RWPE2 (cell line): ENCODE data around the gene CCDC85C.
A peak's percentile ranks its signal among the peaks of the same experiment; 100 is the strongest.

ENCODE experiments used
- ATAC-seq: fragments of 200-7000 bp; cut with Tn5 transposase; 3 replicates; pipeline ENCODE4 v1.9.1; 2021; ENCODE audit warnings: low read depth
- DNase-seq: peaks from one replicate; pipeline ENCODE4 v3.0.0-alpha.2; 2020; ENCODE audit warnings: low spot score
- H3K27ac ChIP-seq: fragments of 450-650 bp; 2 replicates; pipeline ENCODE4 v1.5.1; 2017; ENCODE audit warnings: mild to moderate bottlenecking; ENCODE audit not compliant: poor library complexity, severe bottlenecking
- H3K27me3 ChIP-seq: fragments of 250-450 bp; sonication (Bioruptor Pico); 2 replicates; pipeline ENCODE4 v1.5.1; 2021; ENCODE audit warnings: mild to moderate bottlenecking, moderate library complexity; ENCODE audit not compliant: insufficient read depth, poor library complexity, severe bottlenecking
- H3K36me3 ChIP-seq: fragments of 250-450 bp; sonication (Bioruptor Pico); 2 replicates; pipeline ENCODE4 v1.5.1; 2020; ENCODE audit warnings: low read depth, mild to moderate bottlenecking, moderate library complexity
- H3K4me1 ChIP-seq: fragments of 250-450 bp; sonication (Bioruptor Pico); 2 replicates; pipeline ENCODE4 v1.5.1; 2021; ENCODE audit warnings: mild to moderate bottlenecking, moderate library complexity; ENCODE audit not compliant: insufficient read depth, poor library complexity, severe bottlenecking
- H3K4me3 ChIP-seq: fragments of 250-450 bp; sonication (Bioruptor Pico); 2 replicates; pipeline ENCODE4 v1.5.1; 2021; ENCODE audit warnings: mild to moderate bottlenecking, moderate library complexity; ENCODE audit not compliant: severe bottlenecking
- H3K9me3 ChIP-seq: fragments of 250-450 bp; sonication (Bioruptor Pico); 2 replicates; pipeline ENCODE4 v1.5.1; 2021; ENCODE audit warnings: mild to moderate bottlenecking, moderate library complexity; ENCODE audit not compliant: severe bottlenecking
- TF ChIP-seq, protein P1 (sequence below): fragments of 450-650 bp; IDR thresholded peaks from one replicate; pipeline ENCODE4 v1.5.1; 2017; ENCODE audit warnings: mild to moderate bottlenecking, moderate library complexity; ENCODE audit not compliant: poor library complexity, severe bottlenecking

CCDC85C gene

DNA sequence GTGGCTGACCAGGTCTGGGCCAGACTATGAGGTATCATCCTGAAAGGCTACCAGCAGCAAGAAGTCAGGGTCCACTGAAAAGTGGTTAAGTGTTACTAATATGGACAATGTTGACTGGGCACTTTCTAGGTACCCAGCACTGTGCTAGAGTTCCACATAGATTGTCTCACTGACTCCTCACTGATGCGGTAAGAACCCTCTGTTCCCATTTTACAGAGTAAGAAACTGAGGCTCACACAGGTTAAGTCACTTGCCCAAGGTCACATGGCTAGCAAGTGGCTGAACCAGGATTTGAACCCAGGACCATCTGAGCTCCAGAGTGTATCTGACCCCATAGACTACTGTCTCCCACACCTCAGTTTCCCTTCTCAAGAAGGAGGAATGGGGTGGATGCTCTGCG lies 4.6 kb upstream of the CCDC85C start:
- TF ChIP-seq, protein P1, sequence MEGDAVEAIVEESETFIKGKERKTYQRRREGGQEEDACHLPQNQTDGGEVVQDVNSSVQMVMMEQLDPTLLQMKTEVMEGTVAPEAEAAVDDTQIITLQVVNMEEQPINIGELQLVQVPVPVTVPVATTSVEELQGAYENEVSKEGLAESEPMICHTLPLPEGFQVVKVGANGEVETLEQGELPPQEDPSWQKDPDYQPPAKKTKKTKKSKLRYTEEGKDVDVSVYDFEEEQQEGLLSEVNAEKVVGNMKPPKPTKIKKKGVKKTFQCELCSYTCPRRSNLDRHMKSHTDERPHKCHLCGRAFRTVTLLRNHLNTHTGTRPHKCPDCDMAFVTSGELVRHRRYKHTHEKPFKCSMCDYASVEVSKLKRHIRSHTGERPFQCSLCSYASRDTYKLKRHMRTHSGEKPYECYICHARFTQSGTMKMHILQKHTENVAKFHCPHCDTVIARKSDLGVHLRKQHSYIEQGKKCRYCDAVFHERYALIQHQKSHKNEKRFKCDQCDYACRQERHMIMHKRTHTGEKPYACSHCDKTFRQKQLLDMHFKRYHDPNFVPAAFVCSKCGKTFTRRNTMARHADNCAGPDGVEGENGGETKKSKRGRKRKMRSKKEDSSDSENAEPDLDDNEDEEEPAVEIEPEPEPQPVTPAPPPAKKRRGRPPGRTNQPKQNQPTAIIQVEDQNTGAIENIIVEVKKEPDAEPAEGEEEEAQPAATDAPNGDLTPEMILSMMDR, result no peak
- no peak for DNase-seq
- Histone ChIP-seq H3K9me3 (no peaks in the 10 kb centered on the region), H3K4me3 (no peak overlapping the region), H3K27ac (no peak overlapping the region), H3K36me3 (no peaks in the 10 kb centered on the region), H3K27me3 (no peaks in the 10 kb centered on the region), H3K4me1 (peaks cover 25% of the 10 kb centered on the region)
- no peak for ATAC-seq

DNA sequence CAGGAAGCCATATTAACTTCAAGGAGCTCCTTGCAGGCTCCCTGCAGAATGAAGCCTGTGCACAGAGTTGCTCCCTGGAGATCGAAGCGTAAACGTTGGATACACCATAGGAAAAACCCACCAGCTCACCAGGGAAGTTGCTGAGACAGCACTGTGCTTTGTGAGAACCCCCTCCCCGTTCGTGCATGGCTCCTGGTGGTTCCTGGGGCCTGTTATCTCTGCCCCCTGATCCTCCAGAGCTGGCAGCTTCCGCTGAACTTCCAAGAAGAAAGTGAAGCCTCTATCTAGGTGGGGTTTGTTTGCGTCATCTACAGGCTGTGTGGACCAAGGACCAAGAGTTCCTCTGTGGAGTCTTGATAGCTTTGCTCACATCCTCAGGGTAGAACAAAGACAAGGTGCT lies 2.4 kb upstream of the CCDC85C start:
- no peak for ATAC-seq
- TF ChIP-seq, protein P1, result no peak
- Histone ChIP-seq H3K27me3 (no peaks in the 10 kb centered on the region), H3K9me3 (no peaks in the 10 kb centered on the region), H3K4me3 (no peak overlapping the region), H3K4me1 (peaks cover 8% of the 10 kb centered on the region), H3K36me3 (peaks cover 7% of the 10 kb centered on the region), H3K27ac (peak overlapping the region; percentile 87)
- DNase-seq, result no peak

DNA sequence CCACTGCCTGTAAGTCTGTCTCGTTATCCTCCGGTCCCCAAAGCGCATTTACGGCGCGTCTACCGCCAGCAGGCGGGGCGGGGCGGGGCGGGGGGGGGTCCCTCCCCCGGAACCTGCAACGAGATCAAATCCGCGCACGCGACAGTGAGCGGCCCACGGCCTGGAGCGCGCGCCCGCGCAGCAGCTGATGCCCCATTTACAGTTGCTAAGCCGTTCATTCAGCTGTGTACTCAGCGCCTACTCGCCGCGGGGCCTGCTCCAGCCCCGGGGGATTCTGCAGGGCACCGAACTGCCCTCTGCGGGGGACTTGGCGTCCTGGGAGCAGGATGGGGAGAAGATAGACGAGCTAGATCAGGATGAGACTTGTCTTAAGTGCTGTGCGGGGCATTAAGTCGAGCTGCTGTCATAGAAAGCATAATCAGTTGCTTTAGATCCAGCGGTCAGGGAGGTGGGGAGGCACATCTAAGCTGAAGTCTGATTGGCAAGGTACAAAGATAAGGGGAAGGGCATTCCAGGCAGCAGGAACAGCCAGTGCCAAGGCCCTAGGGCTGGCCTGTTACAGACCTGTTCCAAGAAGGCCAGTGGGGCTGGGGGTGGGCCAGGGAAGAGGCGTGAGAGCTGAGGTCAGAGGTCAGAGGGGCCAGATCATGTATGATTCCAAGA lies 1.4 kb upstream of the CCDC85C start:
- ATAC-seq (peak; percentile 16), DNase-seq (peak; percentile 64)
- peak overlapping the region; percentile 68 for H3K4me3 ChIP-seq
- peak overlapping the region; percentile 87 for H3K27ac ChIP-seq
- H3K9me3 ChIP-seq, result no peaks in the 10 kb centered on the region
- H3K4me1 ChIP-seq, result peaks cover 17% of the 10 kb centered on the region
- peaks cover 10% of the 10 kb centered on the region for H3K36me3 ChIP-seq
- TF ChIP-seq, protein P1, result peak; percentile 2
- H3K27me3 ChIP-seq, result no peaks in the 10 kb centered on the region

GRCh38 chr14:99604766-99605298 lies 825 bp upstream of the CCDC85C start:
- no peaks in the 10 kb centered on the region for H3K27me3 ChIP-seq
- ATAC-seq (peak; percentile 51), DNase-seq (no peak)
- TF ChIP-seq, protein P1, result no peak
- H3K4me1 ChIP-seq, result peaks cover 19% of the 10 kb centered on the region
- H3K36me3 ChIP-seq, result peaks cover 11% of the 10 kb centered on the region
- H3K9me3 ChIP-seq, result no peaks in the 10 kb centered on the region
- H3K4me3 ChIP-seq, result peak overlapping the region; percentile 68
- H3K27ac ChIP-seq, result peak overlapping the region; percentile 87

GRCh38 chr14:99604278-99604765 lies 315 bp upstream of the CCDC85C start:
- Histone ChIP-seq H3K4me1 (peaks cover 19% of the 10 kb centered on the region), H3K36me3 (peaks cover 11% of the 10 kb centered on the region), H3K4me3 (peak overlapping the region; percentile 68), H3K9me3 (no peaks in the 10 kb centered on the region), H3K27me3 (no peaks in the 10 kb centered on the region), H3K27ac (peak overlapping the region; percentile 87)
- peak; percentile 80 for ATAC-seq
- TF ChIP-seq, protein P1, result no peak
- peak; percentile 96 for DNase-seq
